Right kidney (tissue), 1 donor: Measurements from ENCODE around the gene ENAH.
"Not testable (repeated sequence)": the region's sequence is repeated elsewhere in the genome, so short reads cannot be mapped to it uniquely, and the experiment has no call there.

Experiments
- DNase-seq: peaks from one replicate; pipeline ENCODE4 v3.0.0-alpha.2; 2016

ENAH gene

DNA sequence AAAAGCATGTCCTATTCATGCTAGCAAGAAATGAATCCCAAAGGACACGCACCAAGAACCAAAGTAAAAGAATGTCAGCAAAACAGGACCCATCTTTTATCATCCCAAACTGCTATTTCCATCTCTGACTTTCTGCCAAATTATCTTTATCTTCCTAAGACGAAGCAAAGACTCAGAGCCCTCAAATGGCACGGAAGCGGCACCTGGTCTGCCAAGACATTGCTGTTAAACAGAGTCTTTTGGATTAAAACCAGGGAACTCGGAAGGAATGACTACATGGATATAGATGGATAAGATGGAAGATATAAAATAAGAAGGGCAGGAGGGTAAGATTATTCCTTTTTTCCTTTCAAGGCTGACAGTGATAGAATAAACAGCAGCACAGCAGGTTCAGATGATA is 164.2 kb downstream of the ENAH start:
- no peak for DNase-seq

DNA sequence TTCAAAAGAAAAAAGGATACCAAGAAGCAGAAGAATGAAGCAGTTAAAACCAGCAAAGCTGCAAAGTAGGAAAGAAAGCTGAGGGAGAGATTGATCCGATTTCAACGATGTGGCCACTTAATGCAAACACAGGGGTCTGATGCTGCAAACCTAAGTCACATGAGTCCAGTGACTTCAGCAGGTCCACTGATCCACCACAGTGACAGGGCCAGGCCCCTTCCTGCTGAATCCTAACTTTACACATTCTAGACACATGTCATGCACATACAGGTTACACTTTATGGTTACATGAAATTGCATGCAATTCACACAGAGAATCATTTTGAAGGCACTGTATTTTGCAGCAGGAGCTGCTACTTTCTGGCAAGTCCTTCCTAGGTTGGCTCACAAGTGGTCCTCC is 166.1 kb downstream of the ENAH start:
- no peak for DNase-seq

DNA sequence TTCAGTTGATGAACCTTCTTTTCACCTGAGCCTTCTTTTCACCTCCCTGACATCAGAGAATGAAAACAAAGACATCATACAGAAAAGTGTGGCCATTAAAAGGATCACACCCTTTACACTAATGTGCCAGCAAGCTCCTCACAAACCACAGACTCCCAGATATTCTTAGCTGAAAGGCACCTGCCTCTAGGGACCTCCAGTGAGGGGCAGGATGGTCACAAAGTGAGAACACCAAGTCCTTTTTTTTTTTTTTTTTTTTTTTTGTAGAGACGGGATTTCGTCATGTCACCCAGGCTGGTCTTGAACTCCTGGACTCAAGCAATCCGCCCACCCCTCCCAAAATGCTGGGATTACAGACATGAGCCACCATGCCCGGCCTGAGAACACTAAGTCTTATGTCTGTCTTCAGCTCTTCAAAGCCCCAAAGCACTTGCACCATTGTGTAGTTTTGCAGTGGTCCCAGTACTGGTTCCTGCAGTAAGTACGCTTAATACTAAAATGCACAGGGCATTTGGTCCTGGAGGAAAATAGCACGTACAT is 166.9 kb downstream of the ENAH start:
- no peak for DNase-seq

DNA sequence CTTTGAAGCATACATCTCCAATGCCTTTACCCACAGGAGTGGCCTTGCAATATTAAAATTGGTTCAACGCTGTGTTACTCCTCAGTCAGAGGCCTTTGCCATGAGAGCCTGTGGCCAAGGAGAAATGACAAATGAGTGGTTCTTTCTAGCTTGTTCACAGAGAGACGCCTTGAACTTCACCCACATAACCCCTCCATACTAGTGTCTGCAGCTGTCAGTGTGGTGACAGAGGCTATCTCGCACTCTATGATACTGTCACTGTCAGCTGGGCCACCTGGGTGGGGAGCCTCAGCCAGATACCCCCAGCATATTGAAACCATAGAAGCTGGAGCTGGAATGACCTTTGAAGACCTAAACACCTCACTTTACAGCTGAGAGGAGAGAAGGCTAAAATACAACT is 167.7 kb downstream of the ENAH start:
- DNase-seq = no peak

DNA sequence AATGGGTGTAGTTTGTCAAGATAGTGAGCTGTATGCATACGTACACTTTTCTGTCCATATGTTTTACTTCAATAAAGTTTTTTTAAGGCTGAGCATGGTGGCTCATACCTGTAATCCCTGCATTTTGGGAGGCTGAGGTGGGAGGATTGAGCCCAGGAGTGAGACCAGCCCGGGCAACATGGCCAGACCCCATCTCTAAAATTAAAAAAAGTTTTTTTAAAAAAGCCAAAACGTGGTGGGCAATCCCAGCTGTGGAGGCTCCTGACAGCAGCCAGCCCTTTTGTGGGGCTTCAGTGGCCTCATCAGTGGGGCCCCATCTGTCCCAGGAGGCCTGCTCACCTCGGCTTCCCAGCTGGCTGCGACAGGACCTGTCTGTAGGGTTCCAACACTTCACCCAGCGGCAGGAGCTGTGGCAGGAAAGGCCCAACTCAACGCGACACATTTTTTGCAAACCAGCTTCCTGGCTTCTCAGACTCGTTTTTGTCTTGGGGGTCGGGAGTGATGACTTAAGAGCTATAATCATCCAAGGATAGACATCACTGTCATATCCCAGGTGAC is 168.2 kb downstream of the ENAH start:
- no peak for DNase-seq

- no peak for DNase-seq
These were observed 168.9 kb downstream of the ENAH start for GRCh38 chr1:225483818-225484656.

DNA sequence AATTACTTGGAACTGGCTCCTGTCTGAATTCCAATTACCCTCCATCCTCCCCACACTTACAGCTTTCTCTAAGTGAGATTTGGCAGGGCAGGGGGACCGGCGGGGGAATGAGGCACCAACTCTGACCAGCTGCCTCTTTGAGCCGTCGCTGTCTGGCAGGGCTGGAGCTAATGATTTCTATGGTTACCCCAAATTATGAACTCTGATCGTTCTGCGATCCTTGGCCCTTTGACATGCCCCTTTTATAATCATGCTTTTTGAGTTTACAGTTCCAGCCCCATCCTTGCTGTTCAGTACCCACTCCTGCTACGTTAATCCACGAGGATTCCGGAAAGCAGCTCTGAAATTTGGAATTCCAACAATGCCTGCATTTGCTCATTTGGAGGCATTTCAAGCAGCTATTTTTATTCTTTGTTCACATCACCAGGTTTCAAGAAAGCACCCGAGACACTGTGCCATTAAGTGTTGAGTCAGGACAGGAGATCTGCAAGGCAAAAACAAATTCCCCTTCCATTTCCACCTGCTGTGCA is 170.4 kb downstream of the ENAH start:
- no peak for DNase-seq

- no peak for DNase-seq
These were observed 171.2 kb downstream of the ENAH start for GRCh38 chr1:225481738-225482137.

GRCh38 chr1:225480825-225481434 is 172.0 kb downstream of the ENAH start:
- no peak for DNase-seq

- no peak for DNase-seq
These were observed 172.8 kb downstream of the ENAH start for GRCh38 chr1:225479996-225480720.

DNA sequence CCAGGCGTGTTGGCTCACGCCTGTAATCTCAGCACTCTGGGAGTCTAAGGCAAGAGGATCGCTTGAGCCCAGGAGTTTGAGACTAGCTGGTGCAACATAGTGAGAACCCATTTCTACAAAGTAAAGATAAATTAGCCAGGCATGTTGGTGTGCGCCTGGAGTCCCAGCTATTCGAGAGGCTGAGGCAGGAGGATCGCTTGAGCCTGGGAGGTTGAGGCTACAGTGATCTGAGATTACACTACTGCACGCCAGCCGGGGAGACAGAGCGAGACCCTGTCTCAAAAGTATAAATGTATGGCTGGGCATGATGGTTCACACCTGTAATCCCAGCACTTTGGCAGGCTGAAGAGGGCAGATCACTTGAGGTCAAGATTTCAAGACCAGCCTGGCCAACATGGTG is 173.6 kb downstream of the ENAH start:
- no peak for DNase-seq

- no peak for DNase-seq
These were observed 175.5 kb downstream of the ENAH start for GRCh38 chr1:225477296-225477911.

DNA sequence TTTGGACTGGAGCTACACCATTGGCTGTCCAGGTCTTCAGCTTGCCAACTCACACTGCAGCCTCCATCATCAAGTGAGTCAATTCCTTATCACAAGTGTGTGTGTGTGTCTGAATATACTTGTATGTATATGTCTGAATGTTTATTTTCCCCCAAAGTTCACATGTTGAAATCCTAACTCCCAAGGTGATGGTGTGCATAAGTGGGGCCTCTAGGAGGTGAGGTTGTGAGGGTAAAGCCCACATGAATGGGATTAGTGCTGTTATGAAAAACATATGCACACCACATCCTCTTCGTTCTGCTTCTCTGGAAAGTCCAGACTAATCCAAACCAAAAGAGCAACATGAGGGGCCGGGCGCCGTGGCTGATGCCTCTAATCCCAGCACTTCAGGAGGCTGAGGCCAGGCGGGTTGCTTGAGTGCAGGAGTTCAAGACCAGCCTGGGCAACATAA is 176.4 kb downstream of the ENAH start:
- DNase-seq = no peak

DNA sequence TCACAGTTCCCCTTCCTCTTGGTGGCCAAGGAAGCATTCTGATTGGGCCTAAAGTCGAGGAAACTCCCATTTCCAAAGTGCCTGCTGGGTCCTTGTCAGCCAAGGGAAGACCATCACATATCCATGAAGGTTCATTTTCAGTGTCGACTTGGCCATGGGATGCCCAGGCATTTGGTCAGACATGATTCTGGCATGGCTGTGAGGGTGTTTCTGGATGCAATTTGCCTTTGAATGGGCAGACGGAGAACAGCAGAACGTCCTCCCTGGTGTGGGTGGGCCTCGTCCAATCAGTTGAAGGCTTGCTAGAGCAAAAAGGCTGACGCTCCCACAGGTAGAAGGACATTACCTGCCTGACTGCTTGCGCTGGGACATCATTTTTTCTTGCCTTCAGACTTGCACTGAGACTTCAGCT is 176.8 kb downstream of the ENAH start:
- no peak for DNase-seq

DNA sequence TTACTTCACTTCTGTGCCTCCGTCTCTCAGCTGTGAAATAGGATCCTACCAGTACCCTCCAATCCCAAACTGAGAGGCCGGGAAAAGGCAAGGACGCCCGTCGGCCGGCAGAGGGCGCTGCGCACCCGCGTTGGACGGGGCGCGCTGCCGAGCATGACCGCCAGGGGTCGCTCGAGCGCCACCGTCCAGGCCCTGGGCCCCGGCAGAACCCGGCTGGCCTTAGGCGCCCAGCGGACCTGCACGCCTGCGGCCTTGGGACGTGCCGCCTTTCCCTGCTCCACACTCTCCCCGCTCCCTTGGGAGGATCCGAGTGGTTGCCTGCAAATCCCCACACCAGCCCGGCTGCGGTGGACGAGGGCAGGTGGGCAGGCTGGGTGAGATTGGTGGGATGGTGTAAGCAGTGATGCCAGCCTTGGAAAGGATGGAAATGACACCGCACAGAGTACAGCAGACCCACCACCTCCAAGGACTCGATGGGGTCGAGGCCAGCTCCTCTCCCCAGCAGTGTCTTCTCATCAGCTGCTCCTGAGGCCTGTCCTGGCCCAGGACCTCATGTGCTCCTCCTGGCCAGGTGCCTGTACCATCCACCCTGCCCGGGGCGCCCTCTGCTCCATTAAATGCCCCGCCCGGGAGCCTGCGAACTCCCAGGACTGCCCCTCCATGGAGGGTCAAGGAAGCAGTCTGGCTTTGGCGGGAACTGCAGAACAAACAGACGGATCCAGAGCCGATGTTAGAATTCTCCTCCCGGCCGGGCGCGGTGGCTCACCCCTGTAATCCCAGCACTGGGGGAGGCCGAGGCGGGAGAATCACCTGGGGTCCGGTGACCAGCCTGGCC is 177.7 kb downstream of the ENAH start:
- DNase-seq = peak; percentile 90

DNA sequence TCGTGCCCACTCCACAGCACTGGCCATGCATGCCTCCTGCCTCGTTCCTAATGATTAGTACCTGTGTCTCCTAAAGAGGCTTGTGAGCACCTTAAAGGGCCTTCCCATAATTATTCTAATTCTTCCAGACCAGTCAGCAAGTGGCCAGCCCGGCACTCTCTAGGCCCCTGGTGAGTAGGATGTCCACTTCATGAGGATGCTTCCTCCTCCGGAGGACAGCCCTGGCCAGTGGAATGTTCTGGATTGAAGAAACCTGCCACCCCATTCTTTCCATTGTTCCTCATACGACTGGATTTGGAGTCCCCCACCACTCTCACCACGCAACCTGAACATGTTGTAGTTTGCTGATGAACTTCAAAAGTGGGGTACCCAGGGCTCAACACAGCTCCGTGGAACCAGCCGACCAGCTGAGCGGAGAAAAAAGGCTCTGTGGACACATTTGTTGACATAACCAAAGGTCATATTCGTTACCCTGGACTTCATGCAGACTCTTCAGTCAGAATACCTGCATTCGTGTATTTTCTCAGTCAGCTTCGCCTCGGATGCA is 178.4 kb downstream of the ENAH start:
- no peak for DNase-seq

DNA sequence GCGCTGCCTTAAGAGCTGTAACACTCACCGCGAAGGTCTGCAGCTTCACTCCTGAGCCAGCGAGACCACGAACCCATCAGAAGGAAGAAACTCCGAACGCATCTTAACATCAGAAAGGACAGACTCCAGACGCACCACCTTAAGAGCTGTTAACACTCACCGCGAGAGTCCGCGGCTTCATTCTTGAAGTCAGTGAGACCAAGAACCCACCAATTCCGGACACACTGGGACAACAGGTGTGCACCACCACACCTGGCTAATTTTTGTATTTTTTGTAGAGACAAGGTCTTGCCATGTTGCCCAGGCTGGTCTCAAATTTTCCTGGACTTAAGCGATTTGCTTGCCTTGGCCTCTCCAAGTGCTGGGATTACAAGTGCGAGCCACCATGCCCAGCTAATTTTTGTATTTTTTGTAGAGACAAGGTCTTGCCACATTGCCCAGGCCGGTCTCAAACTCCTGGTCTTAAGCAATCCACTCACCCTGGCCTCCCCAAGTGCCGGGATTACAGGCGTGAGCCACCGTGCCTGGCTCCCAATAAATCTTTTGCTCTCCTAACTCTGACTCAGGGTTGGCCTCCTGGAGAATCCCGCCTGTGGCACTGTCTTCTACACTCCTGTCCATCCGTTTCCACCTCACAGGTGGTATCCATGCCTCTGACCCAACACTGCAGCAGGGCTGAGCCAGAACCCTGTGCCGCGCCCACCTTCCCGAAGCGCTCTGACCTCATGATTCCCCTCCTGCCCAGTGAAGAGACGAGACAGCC is 179.1 kb downstream of the ENAH start:
- not testable (repeated sequence) for DNase-seq

DNA sequence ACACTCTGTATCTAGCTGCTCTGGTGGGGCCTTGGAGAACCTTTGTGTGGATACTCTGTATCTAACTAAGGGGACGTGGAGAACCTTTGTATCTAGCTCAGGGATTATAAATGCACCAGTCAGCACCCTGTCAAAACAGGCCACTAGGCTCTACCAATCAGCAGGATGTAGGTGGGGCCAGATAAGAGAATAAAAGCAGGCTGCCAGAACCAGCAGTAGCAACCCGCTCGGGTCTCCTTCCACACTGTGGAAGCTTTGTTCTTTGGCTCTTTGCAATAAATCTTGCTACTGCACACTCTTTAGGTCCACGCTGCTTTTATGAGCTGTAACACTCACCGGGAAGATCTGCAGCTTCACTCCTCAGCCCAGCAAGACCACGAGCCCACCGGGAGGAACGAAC is 179.7 kb downstream of the ENAH start:
- DNase-seq = not testable (repeated sequence)

DNA sequence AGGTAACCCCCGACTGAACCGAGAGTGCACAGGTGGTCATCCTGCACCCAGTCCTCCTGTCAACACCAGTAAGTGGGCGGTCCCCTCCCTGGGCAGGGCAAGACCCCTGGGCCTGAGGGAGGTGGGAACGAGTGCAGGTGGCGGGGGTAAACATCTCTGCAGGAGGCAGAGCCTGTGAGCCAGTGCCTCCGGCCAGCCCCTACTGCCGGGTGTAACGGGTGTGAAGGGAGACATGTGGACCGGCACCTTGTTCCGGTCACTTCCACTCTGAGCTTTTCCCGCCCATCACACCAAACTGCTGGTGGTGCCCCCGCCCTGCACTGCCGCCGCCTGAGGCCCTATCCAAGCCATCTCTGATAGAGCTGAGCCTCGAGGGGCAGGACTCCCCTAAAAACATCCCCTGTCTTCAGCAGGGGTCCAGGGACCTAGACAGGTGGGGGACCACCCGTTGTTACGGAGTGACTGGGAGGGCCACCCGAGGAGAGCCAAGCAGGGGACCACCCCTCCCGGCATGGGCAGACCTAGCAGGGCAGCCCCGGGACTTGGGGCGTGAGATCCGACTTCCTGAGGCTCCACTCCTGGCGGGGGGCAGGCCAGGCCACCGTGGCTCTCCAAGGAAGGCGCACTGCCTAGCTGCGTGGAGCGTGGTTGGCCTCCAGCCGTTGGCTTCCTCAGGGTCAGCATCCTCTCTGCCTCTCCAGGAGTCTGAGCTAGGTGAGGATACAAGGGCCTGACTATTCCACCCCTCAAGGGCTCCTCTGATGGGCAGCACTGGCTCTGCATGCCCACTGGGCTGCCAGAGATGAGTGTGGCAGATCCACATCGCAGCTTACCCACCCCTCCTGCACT is 181.2 kb downstream of the ENAH start:
- no peak for DNase-seq
